ENCODE measurements around the gene SYT13.

DNA sequence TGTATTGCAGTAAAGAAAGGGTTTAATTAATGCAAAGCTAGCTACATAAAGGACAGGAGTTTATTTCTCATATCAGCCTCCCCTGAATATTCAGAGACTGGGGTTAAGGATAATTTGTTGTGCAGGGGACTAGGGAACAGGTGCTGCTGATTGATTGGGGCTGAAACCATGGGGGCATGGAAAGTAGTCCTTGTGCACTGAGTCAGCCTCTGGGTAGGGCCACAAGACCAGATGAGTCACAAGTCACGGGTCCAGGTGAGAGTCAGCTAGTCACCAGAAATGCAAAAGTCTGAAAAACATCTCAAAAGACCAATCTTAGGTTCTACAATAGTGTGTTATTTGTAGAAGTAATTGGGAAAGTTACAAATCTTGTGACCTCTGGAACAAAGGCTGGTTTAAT, 32.9 kb upstream of the SYT13 start:
- TF ChIP-seq YY1 (IDR thresholded peaks at IDR 0.05; ENCODE audit: insufficient read depth, insufficient read length) (no peak), SUZ12 (IDR thresholded peaks at IDR 0.05; ENCODE audit: extremely low read depth, insufficient read depth, insufficient read length) (no peak), ZNF274 (IDR thresholded peaks at IDR 0.05; ENCODE audit: low read depth, low read length) (no peak)
